GM12891 (cell line): Measurements from ENCODE around the gene RHOXF1.

Experiments
- PAX5 ChIP-seq: IDR thresholded peaks from 2 replicates; pipeline ENCODE4 v1.6.1; 2011; ENCODE audit warnings: low read length, moderate library complexity, mild to moderate bottlenecking; ENCODE audit not compliant: insufficient read depth, severe bottlenecking
- POLR2A ChIP-seq: IDR thresholded peaks from 2 replicates; pipeline ENCODE4 v1.6.1; 2011; ENCODE audit warnings: low read depth, low read length, control low read depth
- POLR2AphosphoS5 ChIP-seq: IDR thresholded peaks from 2 replicates; pipeline ENCODE4 v1.6.1; 2011; ENCODE audit warnings: low read depth, low read length, control low read depth
- POU2F2 ChIP-seq: IDR thresholded peaks from 2 replicates; pipeline ENCODE4 v1.6.1; 2011; ENCODE audit warnings: low read depth, mild to moderate bottlenecking, control low read depth, low read length, moderate library complexity
- SPI1 ChIP-seq: IDR thresholded peaks from 2 replicates; pipeline ENCODE4 v1.6.1; 2011; ENCODE audit warnings: low read depth, low read length, control low read depth
- TAF1 ChIP-seq: IDR thresholded peaks from 2 replicates; pipeline ENCODE4 v1.6.1; 2011; ENCODE audit warnings: low read depth, low read length, control low read depth

GRCh38 chrX:120144178-120144844 lies 28.6 kb upstream of the RHOXF1 start:
- TF ChIP-seq POLR2A (no peak), POLR2AphosphoS5 (no peak), TAF1 (no peak), PAX5 (no peak), SPI1 (no peak), POU2F2 (no peak)
